H9 (cell line): ENCODE results near the gene MYLK4. TPM values are rescaled to one million over a fixed set of nuclear protein-coding genes. Genes with fewer than 3 reads are reported as not detected.

Experiments used
- DNase-seq: peaks from one replicate; pipeline ENCODE4 v3.0.0-alpha.2; 2017
- H2AFZ ChIP-seq: one replicate; pipeline ENCODE4 v1.6.1; 2013; ENCODE audit warnings: mild to moderate bottlenecking, low read length, control low read depth, moderate library complexity
- H2AK5ac ChIP-seq: 2 replicates; pipeline ENCODE4 v1.6.1; 2013; ENCODE audit warnings: low read length, control low read depth, mixed read lengths; ENCODE audit not compliant: insufficient read length
- H2BK120ac ChIP-seq: one replicate; pipeline ENCODE4 v1.6.1; 2013; ENCODE audit warnings: low read depth, mild to moderate bottlenecking, low read length, control low read depth, inconsistent platforms; ENCODE audit not compliant: poor library complexity, severe bottlenecking
- H2BK12ac ChIP-seq: 2 replicates; pipeline ENCODE4 v1.6.1; 2013; ENCODE audit warnings: low read length, control low read depth, mixed read lengths, low read depth; ENCODE audit not compliant: insufficient read length
- H2BK15ac ChIP-seq: 2 replicates; pipeline ENCODE4 v1.6.1; 2013; ENCODE audit warnings: low read depth, low read length, control low read depth
- H2BK20ac ChIP-seq: one replicate; pipeline ENCODE4 v1.6.1; 2013; ENCODE audit warnings: low read depth, mild to moderate bottlenecking, low read length, control low read depth, inconsistent platforms; ENCODE audit not compliant: poor library complexity, severe bottlenecking
- H2BK5ac ChIP-seq: 2 replicates; pipeline ENCODE4 v1.6.1; 2013; ENCODE audit warnings: low read length, control low read depth, mixed read lengths; ENCODE audit not compliant: insufficient read length
- H3K14ac ChIP-seq: 2 replicates; pipeline ENCODE4 v1.6.1; 2013; ENCODE audit warnings: low read length, control low read depth; ENCODE audit not compliant: insufficient read depth
- H3K18ac ChIP-seq: 2 replicates; pipeline ENCODE4 v1.6.1; 2013; ENCODE audit warnings: low read depth, mild to moderate bottlenecking, mixed read lengths, low read length, control low read depth; ENCODE audit not compliant: insufficient read length
- H3K23ac ChIP-seq: 2 replicates; pipeline ENCODE4 v1.6.1; 2013; ENCODE audit warnings: low read length, control low read depth, mixed read lengths, low read depth; ENCODE audit not compliant: insufficient read length
- H3K23me2 ChIP-seq: 2 replicates; pipeline ENCODE4 v1.6.1; 2013; ENCODE audit warnings: low read depth, mild to moderate bottlenecking, mixed read lengths, low read length, control low read depth; ENCODE audit not compliant: insufficient read length, poor library complexity, severe bottlenecking
- H3K27ac ChIP-seq: 2 replicates; pipeline ENCODE4 v1.5.1; 2013; ENCODE audit warnings: low read length, control low read depth, mixed read lengths, low read depth; ENCODE audit not compliant: insufficient read length
- H3K27me3 ChIP-seq: 2 replicates; pipeline ENCODE4 v1.6.1; 2013; ENCODE audit warnings: low read length, control low read depth, inconsistent platforms; ENCODE audit not compliant: insufficient read depth
- H3K4ac ChIP-seq: 2 replicates; pipeline ENCODE4 v1.6.1; 2013; ENCODE audit warnings: low read depth, mild to moderate bottlenecking, control low read depth, inconsistent platforms, low read length, moderate library complexity
- H3K4me1 ChIP-seq: 2 replicates; pipeline ENCODE4 v1.6.1; 2013; ENCODE audit warnings: low read length, control low read depth, inconsistent platforms; ENCODE audit not compliant: insufficient read depth
- H3K4me2 ChIP-seq: 2 replicates; pipeline ENCODE4 v1.6.1; 2013; ENCODE audit warnings: low read length, control low read depth, mixed read lengths; ENCODE audit not compliant: insufficient read length, insufficient read depth
- H3K56ac ChIP-seq: 2 replicates; pipeline ENCODE4 v1.6.1; 2013; ENCODE audit warnings: low read depth, mild to moderate bottlenecking, mixed read lengths, low read length, control low read depth; ENCODE audit not compliant: insufficient read length
- H3K79me1 ChIP-seq: 2 replicates; pipeline ENCODE4 v1.6.1; 2013; ENCODE audit warnings: low read depth, mild to moderate bottlenecking, moderate library complexity, low read length, control low read depth, inconsistent platforms; ENCODE audit not compliant: insufficient read depth, poor library complexity, severe bottlenecking
- H3K79me2 ChIP-seq: 2 replicates; pipeline ENCODE4 v1.6.1; 2013; ENCODE audit warnings: low read length, control low read depth, inconsistent platforms; ENCODE audit not compliant: insufficient read depth
- H3K9ac ChIP-seq: 2 replicates; pipeline ENCODE4 v1.6.1; 2013; ENCODE audit warnings: low read length, control low read depth, mixed read lengths; ENCODE audit not compliant: insufficient read length; ENCODE audit errors: extremely low read depth
- H3K9me3 ChIP-seq: one replicate; pipeline ENCODE4 v1.6.1; 2013; ENCODE audit warnings: low read depth, low read length, inconsistent platforms; ENCODE audit not compliant: control insufficient read depth
- H3T11ph ChIP-seq: one replicate; pipeline ENCODE4 v1.6.1; 2013; ENCODE audit warnings: mild to moderate bottlenecking, low read length, control low read depth, inconsistent platforms
- H4K20me1 ChIP-seq: one replicate; pipeline ENCODE4 v1.6.1; 2013; ENCODE audit not compliant: control insufficient read depth, insufficient read length, insufficient read depth
- H4K5ac ChIP-seq: 2 replicates; pipeline ENCODE4 v1.6.1; 2013; ENCODE audit warnings: low read depth, mild to moderate bottlenecking, mixed read lengths, low read length, control low read depth; ENCODE audit not compliant: insufficient read length
- H4K8ac ChIP-seq: replicated peaks from 2 replicates; pipeline ENCODE4 v1.6.1; 2013; ENCODE audit warnings: low read length, control low read depth, mixed read lengths, low read depth; ENCODE audit not compliant: insufficient read length
- H4K91ac ChIP-seq: 2 replicates; pipeline ENCODE4 v1.6.1; 2013; ENCODE audit warnings: low read depth, mild to moderate bottlenecking, moderate library complexity, mixed read lengths, low read length, control low read depth; ENCODE audit not compliant: insufficient read length
- H3K27ac Mint-ChIP-seq, 3 experiments: 2 replicates in 2 of 3; 3 replicates in 1 of 3; pipeline ENCODE4 v1.8.0; 2020 to 2021; ENCODE audit warnings: mixed read lengths in 3 of 3, mild to moderate bottlenecking in 1 of 3, moderate library complexity in 1 of 3
- H3K27me3 Mint-ChIP-seq: 2 replicates; pipeline ENCODE4 v1.8.0; 2021; ENCODE audit warnings: low read depth, mild to moderate bottlenecking, moderate library complexity, mixed read lengths
- H3K36me3 Mint-ChIP-seq, 3 experiments: 2 replicates in 2 of 3; 3 replicates in 1 of 3; pipeline ENCODE4 v1.8.0; 2020 to 2021; ENCODE audit warnings: low read depth in 3 of 3, mixed read lengths in 3 of 3; ENCODE audit not compliant: insufficient read depth in 1 of 3
- H3K4me1 Mint-ChIP-seq, 2 experiments: 2 replicates each; pipeline ENCODE4 v1.8.0; 2020; ENCODE audit warnings: mixed read lengths in 2 of 2
- H3K4me3 Mint-ChIP-seq, 2 experiments: 2 replicates in 1 of 2; 3 replicates in 1 of 2; pipeline ENCODE4 v1.8.0; 2020 to 2021; ENCODE audit warnings: mild to moderate bottlenecking in 2 of 2, mixed read lengths in 2 of 2, moderate library complexity in 1 of 2
- H3K9me3 Mint-ChIP-seq, 2 experiments: 2 replicates in 1 of 2; 3 replicates in 1 of 2; pipeline ENCODE4 v1.8.0; 2020; ENCODE audit warnings: mild to moderate bottlenecking in 2 of 2, mixed read lengths in 2 of 2, moderate library complexity in 1 of 2
- WGBS: extraction: QIAGEN DNeasy Blood & Tissue Kit; methylation state at CpG from one replicate; pipeline ENCODE4 v1.1.7; 2013; ENCODE audit warnings: missing lambda C conversion rate, low lambda C conversion rate, mixed read lengths; ENCODE audit not compliant: insufficient read length; ENCODE audit errors: extremely low coverage; 5-methylcytosine and 5-hydroxymethylcytosine counted together
- total RNA-seq: library from RNA; stranded (reverse); gene quantifications from 2 replicates; pipeline ENCODE4 v1.2.1, GENCODE V29; 2021
- TF ChIP-seq, protein P1 (sequence below): fragments of 200-600 bp; sonication (generic); conservative IDR thresholded peaks from 3 replicates; pipeline ENCODE4 v1.8.0; 2021; ENCODE audit warnings: antibody characterized with exemption, mild to moderate bottlenecking

MYLK4 gene
- total RNA-seq, 1 experiment from 2014 or later: 0.28 TPM

GRCh38 chr6:2712102-2712501, 38.6 kb downstream of the MYLK4 start:
- Mint-ChIP-seq H3K9me3 (peaks cover 20 to 39% of the 10 kb centered on the region in 2 experiments), H3K27ac (no peak overlapping the region), H3K4me3 (no peak overlapping the region), H3K36me3 (peaks cover 15 to 29% (median 28%) of the 10 kb centered on the region in 3 experiments), H3K4me1 (peaks cover 10 to 12% of the 10 kb centered on the region in 2 experiments), H3K27me3 (no peaks in the 10 kb centered on the region)
- H2BK5ac ChIP-seq: no peak overlapping the region
- H3K4me2 ChIP-seq: no peak overlapping the region
- no peak overlapping the region for H2BK120ac ChIP-seq
- no peak overlapping the region for H2BK12ac ChIP-seq
- H2BK20ac ChIP-seq: no peak overlapping the region
- no peak overlapping the region for H3K14ac ChIP-seq
- DNase-seq: no peak
- no peak overlapping the region for H3K56ac ChIP-seq
- no peak overlapping the region for H4K5ac ChIP-seq
- H3K23ac ChIP-seq: no peak overlapping the region
- no peak overlapping the region for H2BK15ac ChIP-seq
- H4K8ac ChIP-seq: no peak overlapping the region
- H3K4me1 ChIP-seq: no peaks in the 10 kb centered on the region
- WGBS: no CpG with 5 or more reads among the region's 5 CpGs
- H3T11ph ChIP-seq: no peak overlapping the region
- peaks cover 11% of the 10 kb centered on the region for H3K9me3 ChIP-seq
- no peaks in the 10 kb centered on the region for H3K27me3 ChIP-seq
- H3K18ac ChIP-seq: no peak overlapping the region
- TF ChIP-seq, protein P1, sequence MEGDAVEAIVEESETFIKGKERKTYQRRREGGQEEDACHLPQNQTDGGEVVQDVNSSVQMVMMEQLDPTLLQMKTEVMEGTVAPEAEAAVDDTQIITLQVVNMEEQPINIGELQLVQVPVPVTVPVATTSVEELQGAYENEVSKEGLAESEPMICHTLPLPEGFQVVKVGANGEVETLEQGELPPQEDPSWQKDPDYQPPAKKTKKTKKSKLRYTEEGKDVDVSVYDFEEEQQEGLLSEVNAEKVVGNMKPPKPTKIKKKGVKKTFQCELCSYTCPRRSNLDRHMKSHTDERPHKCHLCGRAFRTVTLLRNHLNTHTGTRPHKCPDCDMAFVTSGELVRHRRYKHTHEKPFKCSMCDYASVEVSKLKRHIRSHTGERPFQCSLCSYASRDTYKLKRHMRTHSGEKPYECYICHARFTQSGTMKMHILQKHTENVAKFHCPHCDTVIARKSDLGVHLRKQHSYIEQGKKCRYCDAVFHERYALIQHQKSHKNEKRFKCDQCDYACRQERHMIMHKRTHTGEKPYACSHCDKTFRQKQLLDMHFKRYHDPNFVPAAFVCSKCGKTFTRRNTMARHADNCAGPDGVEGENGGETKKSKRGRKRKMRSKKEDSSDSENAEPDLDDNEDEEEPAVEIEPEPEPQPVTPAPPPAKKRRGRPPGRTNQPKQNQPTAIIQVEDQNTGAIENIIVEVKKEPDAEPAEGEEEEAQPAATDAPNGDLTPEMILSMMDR: no peak
- no peaks in the 10 kb centered on the region for H3K79me2 ChIP-seq
- H3K79me1 ChIP-seq: no peaks in the 10 kb centered on the region
- H3K9ac ChIP-seq: no peak overlapping the region
- H3K27ac ChIP-seq: no peak overlapping the region
- H2AFZ ChIP-seq: no peak overlapping the region
- no peaks in the 10 kb centered on the region for H4K20me1 ChIP-seq
- no peak overlapping the region for H3K4ac ChIP-seq
- H2AK5ac ChIP-seq: no peak overlapping the region
- H3K23me2 ChIP-seq: no peaks in the 10 kb centered on the region
- no peak overlapping the region for H4K91ac ChIP-seq
